ENCODE data around the gene CBLL2.
"Not testable (repeated sequence)": the region's sequence is repeated elsewhere in the genome, so short reads cannot be mapped to it uniquely, and the experiment has no call there.

CBLL2 gene, protein sequence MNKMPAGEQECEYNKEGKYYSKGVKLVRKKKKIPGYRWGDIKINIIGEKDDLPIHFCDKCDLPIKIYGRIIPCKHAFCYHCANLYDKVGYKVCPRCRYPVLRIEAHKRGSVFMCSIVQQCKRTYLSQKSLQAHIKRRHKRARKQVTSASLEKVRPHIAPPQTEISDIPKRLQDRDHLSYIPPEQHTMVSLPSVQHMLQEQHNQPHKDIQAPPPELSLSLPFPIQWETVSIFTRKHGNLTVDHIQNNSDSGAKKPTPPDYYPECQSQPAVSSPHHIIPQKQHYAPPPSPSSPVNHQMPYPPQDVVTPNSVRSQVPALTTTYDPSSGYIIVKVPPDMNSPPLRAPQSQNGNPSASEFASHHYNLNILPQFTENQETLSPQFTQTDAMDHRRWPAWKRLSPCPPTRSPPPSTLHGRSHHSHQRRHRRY

DNA sequence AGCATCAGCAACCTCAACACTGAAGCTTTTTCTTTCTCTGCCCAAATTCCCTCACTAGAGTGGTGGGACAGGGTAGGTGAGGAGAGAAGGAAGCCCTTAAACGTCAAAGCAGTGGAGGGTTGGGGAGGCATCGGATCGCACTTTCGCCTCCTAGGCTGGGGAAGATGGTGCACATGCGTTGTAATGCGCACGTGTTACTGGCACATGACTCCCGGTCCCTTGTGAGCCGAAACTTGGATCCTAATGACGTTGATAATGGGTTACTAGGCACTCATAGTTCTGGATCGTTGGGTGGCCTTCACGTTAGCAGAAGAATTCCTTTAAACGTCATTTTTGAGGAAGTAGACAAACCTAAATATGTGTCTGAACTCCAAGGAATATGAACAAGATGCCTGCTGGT is at the start of gene CBLL2:
CBLL2 (plus strand) TSS at position 301 of the 400 bp plus-strand sequence; CDS start at position 380, 79 bp downstream.
- DNase-seq: no peak

DNA sequence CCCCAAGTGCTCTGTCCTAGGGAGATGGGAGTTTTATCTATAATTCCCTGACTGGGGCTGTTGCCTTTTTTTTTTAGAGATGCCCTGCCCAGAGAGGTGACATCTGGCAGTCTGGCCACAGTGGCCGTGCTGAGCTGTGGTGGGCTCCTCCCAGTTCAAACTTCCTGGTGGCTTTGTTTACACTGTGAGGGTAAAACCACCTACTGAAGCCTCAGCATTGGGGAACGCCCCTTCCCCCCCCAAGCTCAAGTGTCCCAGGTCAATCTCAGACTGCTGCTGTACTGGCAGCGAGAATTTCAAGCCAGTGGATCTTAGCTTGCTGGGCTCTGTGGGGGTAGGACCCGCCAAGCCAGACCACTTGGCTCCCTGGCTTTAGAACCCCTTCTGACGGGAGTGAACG is 38.3 kb upstream of the CBLL2 start:
- DNase-seq: no peak

DNA sequence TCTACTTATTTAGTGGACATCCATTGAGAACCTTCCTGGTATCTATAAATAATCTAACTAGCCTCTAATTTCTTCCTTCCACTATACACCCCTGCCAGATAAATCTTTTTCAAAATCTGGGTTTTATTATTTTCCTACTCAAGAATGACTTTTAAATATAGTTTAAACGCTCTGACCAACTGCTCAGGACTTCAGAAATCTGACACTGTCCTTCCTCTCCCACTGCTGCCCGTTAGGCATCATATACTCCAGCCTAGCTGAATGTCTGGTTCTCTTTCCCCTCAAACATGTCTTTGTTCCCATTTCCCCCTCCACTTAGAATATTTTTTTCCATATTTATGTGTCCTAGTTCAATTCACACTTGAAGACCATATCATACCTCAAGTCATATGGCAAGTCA is 35.2 kb upstream of the CBLL2 start:
- no peak for DNase-seq

DNA sequence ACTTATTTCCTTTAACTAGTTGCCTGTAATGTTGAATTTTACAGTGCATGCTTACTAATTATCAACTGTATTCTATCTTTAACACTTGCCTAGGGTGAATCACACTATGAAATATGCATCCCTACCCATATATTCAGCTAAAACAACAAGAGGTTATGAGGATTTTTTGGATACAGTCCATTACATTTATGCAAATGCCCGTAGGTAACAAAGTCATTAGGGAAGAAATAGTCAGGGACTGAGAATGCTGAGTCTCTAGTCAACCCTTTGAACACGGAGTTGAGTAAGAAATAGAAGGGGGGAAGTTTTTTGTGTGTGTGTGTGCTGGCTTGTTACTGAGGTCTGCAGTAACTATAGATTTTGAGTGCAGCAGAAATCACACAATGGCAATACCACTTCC is 26.1 kb upstream of the CBLL2 start:
- no peak for DNase-seq

DNA sequence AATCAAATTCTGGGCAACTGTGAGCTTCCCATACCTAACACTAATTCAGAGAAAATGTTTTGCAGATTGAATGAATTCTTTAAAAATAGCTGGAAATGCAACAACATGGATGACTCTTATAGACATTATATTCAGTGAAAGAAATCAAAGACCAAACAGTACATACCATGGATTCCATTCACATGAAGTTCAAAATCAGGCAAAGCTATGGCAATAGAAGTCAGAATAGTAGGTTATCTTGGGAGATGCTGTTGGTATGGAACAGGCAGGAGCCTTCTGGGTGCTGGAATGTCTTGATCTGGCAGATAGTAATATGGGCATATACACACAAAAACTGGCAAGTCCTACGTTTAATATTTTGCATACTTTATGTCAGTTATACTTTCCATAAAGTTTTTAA is 25.5 kb upstream of the CBLL2 start:
- DNase-seq: no peak

DNA sequence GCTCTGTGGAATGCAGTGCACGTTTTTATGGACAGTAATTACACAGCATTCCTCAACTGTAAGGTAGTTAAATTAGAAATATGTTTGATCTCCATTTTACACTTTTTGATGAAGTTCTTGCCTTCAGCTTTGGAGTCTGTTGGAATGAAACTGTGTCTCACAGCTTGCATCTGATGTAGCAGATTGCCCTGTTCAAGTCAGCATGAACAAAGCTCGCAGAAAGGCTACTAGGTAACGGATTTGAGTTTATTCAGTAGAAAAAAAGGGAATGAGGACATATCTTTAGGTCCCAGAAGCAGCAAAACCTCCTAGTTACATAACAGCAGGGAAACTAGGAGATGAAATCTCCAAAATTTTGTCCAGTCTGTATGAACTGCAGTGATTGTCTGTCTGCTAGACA is 24.3 kb upstream of the CBLL2 start:
- no peak for DNase-seq

DNA sequence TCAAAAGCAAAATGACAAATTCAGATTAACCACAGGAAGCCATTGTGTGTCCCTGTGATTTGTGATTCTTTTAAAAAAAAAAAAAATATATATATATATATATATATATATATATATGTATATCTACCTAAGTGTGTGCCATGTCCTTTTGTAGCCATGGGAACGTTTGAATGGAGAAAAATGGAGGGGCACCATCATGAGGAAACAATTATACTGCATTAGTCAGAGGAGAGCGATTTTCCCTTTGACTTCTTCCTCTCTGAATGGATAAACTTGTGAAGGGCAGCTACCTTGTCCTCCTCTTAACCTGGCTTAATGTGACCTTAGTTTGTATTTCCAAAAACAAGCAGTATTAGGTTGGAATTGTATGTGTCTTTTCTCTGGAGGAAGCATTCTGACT is 23.3 kb upstream of the CBLL2 start:
- DNase-seq: no peak

DNA sequence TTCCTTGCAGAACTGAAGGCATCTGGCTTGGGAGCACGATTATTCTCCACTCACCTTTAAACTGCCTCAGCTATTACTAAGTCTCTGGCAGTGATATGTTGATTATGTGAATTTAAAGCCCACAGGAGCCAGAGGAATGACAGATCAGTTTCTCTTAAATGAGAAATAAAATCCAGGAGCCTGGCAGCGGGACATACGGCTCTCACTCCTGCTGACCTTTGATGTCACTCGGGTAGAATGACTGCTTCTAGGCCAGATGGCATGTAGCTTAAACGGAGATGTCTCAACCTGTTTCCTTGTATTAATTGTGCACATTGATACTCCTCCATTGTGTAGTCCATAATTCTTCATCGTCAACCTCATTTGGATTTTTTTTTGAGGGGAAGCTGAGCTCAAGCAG is 4.0 kb upstream of the CBLL2 start:
- DNase-seq: no peak

DNA sequence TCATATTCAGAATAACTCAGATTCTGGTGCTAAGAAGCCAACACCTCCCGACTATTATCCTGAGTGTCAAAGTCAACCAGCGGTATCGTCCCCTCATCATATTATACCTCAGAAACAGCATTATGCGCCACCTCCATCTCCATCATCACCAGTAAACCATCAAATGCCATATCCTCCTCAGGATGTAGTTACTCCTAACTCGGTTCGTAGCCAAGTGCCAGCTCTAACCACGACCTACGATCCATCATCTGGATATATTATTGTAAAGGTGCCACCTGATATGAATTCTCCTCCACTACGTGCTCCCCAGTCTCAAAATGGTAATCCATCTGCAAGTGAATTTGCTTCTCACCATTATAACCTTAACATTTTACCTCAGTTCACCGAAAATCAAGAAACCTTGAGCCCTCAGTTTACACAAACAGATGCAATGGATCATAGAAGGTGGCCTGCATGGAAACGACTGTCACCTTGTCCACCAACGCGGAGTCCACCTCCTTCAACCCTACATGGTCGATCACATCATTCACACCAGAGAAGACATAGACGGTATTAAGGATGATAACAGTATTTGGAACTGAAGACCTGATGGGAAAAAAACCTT is 1.1 kb downstream of the CBLL2 start:
- no peak for DNase-seq

DNA sequence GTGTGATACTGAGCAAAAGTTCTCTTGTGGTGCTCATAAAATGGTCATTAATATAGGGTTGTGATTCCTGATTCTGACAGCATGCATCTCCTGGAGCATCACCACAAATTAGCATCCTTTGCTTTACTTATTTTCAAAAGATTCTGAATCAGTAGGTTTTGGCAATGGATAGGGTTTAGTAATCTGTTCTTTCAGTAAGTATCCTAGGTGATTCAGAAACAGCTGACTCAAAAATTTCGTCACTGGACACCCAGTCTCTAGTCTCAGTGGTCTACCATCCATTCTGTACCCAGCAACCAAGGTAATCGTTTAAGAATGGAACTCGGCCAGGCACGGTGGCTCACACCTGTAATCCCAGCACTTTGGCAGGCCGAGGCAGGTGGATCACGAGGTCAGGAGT is 4.1 kb downstream of the CBLL2 start:
- no peak for DNase-seq

DNA sequence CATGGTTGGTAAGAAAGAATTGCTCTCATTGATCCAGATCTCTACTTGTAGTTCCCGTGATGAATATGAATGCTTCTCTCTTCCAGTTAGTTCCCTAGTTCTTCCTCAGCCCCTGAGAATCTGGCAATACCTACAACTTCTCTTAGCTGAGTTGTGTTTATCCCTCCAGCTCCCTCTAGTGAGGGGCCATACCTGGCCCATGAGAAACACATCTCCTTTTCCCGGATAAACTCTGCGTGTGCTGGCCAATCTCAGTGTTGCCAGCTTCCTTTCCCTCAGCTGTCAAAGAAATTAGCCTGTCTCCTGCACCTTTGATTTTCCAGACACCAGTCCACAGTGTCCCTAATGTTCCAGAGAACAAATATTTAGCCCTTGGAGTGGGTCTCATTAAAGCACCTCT is 5.7 kb downstream of the CBLL2 start:
- DNase-seq: no peak

DNA sequence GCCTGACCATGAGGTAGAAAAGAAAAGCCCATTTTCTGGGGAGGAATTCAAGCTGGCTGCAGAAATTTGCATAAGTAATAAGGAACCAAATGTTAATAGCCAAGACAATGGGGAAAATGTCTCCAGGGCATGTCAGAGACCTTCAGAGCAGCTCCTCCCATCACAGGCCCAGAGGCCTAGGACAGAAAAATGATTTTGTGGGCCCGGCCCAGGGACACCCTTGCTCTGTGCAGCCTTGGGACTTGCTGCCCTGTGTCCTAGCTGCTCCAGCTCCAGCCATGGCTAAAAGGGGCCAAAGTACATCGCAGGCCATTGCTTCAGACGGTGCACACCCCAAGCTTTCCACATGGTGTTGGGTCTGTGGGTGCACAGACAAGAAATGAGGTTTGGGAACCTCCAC is 16.5 kb downstream of the CBLL2 start:
- DNase-seq: not testable (repeated sequence)

DNA sequence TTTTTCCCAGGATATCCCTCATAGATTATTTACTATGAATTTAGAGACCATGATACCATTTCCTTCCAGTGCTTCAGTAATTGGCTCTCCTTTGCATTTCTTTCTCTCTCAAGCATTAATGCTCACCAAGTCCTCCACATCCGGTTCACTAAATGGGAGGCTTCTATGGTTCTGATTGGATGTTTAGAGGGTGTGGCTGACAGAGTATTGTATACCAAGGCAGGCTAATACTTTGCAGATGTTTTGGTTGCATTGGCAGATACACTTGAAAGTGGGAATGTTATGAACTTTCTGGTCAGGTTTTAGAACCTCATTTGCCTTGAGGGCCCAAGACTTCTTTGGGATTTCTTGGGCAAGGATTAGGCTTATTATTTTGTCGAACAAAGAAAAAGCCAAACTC is 24.2 kb downstream of the CBLL2 start:
- DNase-seq: no peak

DNA sequence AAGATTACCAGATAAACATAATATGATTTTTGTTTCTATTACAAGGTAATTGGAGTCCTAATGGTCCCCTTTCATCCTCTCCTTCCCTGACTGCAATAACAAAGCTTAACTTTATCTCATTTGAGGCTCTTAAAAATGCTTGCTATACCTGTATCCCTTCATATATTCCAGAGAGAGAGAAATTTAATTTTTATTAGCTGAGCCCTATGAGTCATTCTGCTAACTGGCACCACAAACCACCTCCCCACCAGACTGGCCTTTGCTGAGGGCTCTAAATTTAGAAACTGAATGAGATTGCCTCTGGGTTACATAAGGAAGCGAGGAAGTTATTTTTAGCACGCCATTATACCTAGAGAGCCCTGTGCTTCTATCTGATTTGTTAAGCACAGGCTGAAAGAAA is 27.4 kb downstream of the CBLL2 start:
- peak in 1 of 2 experiments; percentile 41 for DNase-seq

DNA sequence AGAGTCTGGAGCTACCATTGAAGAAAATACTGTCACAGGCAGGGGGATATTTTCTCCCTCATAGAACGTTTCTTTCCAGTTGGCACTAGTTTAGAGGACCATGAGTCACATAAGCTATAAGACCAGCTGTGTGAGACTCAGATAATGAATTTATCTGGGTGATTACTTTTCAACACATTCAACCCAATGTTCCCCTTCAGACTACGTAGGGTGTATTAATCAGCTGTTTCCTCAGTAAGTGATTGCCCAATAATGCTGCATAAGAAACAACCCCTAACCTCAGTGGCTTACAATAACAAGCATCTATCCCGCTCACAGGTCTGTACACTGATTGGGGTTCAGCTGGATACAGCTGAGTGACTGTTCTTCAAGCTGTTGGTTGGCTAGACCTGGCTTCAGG is 38.1 kb downstream of the CBLL2 start:
- DNase-seq: peak; percentile 30 to 82

DNA sequence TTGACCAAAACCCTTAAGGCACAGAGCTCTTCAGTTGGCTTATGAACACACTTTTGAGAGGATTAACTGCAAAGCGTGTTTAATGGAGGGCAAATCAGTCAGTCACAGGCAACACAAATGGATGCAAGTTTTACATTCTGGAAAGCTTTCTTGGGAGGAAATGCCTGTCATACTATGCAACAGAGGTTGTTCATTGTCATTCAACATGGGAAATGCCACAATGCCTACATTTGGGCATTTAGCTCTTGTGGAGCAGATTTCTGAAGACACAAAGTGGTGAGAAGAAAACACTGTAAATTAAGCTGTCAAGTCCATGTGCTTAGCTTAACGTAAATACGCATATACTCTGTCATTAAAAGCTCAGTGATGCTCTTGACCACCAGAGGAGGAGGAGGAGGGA is 41.1 kb downstream of the CBLL2 start:
- no peak for DNase-seq

DNA sequence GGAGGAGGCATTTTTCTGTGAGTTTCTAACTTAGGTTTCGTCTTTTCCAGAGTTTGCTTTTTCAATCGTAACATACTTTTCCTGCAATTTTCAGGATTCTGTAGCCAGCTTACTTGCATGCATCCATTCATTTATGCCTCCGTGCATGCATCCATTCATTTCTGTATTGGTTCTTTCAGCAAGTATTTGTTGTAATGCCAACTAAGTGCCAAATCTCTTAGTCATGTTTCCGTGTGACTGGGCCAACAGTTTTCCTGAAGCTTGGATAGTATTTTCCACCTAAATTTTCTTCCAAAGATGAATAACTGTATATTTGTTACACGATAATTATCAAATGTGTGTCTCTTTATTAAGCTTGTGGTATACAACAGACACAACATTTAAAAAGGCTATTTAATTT is 41.5 kb downstream of the CBLL2 start:
- DNase-seq: peak in 1 of 2 experiments; percentile 46

DNA sequence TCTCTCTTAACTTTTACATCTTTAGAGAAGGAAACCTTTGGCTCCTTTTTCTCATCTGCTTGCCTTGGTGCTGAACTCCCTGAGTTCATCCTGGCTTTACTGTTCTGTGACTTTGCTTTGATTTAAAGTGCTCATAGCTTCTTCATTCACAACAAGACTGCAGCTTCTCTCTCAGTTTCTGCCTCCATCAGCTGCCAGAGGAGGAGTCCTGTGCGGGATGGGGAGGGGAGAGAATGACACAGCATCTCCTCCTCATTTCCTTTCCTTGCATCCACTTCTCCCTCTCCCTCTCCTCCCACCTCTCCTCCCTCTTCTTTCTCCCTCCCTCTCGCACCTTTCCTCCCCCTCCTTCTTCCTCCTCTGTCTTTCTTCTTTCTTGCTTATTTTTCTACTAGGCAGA is 42.0 kb downstream of the CBLL2 start:
- DNase-seq: peak in 1 of 2 experiments; percentile 5

DNA sequence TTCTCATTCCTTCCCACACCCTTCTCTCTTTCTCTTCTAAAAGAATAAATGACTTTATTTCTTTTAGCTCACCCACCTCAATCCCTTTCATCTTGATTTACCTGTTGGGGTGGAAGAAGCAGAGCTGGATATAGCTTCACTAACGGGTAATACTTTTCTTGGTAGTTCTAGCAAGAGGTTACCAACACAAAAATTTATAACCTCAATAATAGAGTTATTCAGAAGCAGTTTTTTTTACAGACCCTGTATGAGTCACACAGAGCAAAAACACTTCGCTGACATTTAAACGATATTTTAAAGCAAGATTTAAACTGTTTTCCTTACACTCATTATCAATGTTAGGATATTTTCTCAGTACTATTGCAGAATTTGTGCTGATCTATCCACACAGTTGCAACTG is 42.4 kb downstream of the CBLL2 start:
- no peak for DNase-seq

DNA sequence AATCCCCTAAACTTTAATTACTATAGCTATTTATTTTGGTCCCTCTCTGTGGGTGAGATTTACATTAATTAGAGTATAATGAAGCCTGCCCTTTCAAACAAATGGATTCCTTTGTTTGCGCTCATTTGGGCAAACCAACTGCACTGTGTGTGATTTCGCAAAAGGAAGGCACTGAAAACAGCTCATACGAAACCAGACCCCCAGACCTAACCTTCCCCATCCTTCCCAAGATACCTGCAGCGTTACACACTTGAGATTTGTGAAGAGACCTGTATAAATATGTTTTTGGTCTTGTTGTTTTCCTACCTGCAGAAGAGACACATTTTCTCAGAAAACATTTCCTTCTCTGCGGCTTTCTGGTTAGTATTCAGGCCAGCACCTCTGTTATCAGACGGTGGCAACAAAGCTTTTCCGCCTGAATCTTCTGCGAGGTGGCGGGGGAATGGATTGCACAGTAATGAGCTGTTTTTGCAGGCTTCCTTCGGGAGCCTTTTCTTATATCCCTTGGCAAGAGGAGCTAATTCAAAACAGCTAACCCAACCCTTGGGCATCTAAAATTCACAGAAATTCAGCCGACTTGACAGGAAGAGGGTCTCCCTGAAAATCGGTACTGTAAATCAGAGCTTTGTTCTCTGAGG is 47.6 kb downstream of the CBLL2 start:
- DNase-seq: no peak

DNA sequence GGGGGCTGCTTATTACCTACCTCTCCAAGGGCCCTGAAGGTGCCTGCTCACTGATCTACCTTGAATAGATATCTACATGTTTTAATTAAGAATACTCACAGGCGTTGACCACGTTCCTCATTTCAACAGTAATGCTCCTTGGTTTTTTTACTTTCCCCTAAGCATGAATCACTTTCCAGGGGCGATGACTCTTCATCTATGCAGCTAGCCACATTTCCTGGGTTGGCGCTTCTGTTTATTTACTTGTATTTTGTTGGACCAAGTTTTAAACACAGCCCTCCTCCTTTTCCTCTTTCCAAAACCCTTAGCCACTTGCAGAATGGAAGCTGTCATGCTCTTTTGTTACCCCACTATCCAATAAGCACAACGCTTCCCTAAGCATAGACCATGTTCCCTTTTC is 50.8 kb downstream of the CBLL2 start:
- no peak for DNase-seq
